Measurements from ENCODE around the gene ZFYVE28. TPM values are rescaled to one million over a fixed set of nuclear protein-coding genes. Genes with fewer than 3 reads are reported as not detected.

The ZFYVE28 gene
- total RNA-seq, 1 experiment from 2014 or later: 0.82 TPM

GRCh38 chr4:2331519-2332200, 86.8 kb downstream of the ZFYVE28 start:
- ChIA-PET POLR2A (no interaction called here), CTCF (no interaction called here)
- Mint-ChIP-seq H3K4me1 (ENCODE audit: low read depth, unreplicated experiment) (peaks cover 12% of the 10 kb centered on the region), H3K9me3 (ENCODE audit: unreplicated experiment) (peaks cover 10% of the 10 kb centered on the region), H3K4me3 (ENCODE audit: unreplicated experiment) (no peak overlapping the region), H3K27ac (ENCODE audit: unreplicated experiment) (no peak overlapping the region), H3K36me3 (ENCODE audit: insufficient read depth, unreplicated experiment) (no peaks in the 10 kb centered on the region), H3K27me3 (ENCODE audit: insufficient read depth, unreplicated experiment) (no peaks in the 10 kb centered on the region)
- TF ChIP-seq CTCF (IDR thresholded peaks at IDR 0.05; ENCODE audit: insufficient read depth in 1 of 2, low read depth in 1 of 2, low read length in 1 of 2, severe bottlenecking in 1 of 2, unreplicated experiment in 1 of 2): no peak
- no TSS peak for BruUV-seq (replicated peaks)
- Histone ChIP-seq H3K4me3 (ENCODE audit: low read depth, low read length) (no peak overlapping the region), H3K9me3 (peaks cover 5% of the 10 kb centered on the region; the same call in 1 of the 2 replicates), H3K27me3 (replicated peaks; ENCODE audit: control insufficient read depth, insufficient read depth, low read length) (no peaks in the 10 kb centered on the region), H3K4me1 (no peaks in the 10 kb centered on the region), H3K36me3 (ENCODE audit: control insufficient read depth, insufficient read depth, low read length) (no peaks in the 10 kb centered on the region)
- intact Hi-C loops (cut with micrococcal nuclease; ENCODE audit: unreplicated experiment): no loop called here
- DNase-seq: no peak

- ChIA-PET CTCF (no interaction called here), POLR2A (no interaction called here)
- H3K4me1 Mint-ChIP-seq (ENCODE audit: low read depth, unreplicated experiment): peaks cover 12% of the 10 kb centered on the region
- H3K27me3 Mint-ChIP-seq (ENCODE audit: insufficient read depth, unreplicated experiment): no peaks in the 10 kb centered on the region
- BruUV-seq (replicated peaks): no TSS peak
- peaks cover 10% of the 10 kb centered on the region for H3K9me3 Mint-ChIP-seq (ENCODE audit: unreplicated experiment)
- Histone ChIP-seq H3K9me3 (peaks cover 5% of the 10 kb centered on the region; the same call in 1 of the 2 replicates), H3K36me3 (ENCODE audit: control insufficient read depth, insufficient read depth, low read length) (no peaks in the 10 kb centered on the region), H3K27me3 (replicated peaks; ENCODE audit: control insufficient read depth, insufficient read depth, low read length) (no peaks in the 10 kb centered on the region), H3K4me1 (no peaks in the 10 kb centered on the region), H3K4me3 (ENCODE audit: low read depth, low read length) (no peak overlapping the region)
- no peaks in the 10 kb centered on the region for H3K36me3 Mint-ChIP-seq (ENCODE audit: insufficient read depth, unreplicated experiment)
- no peak overlapping the region for H3K4me3 Mint-ChIP-seq (ENCODE audit: unreplicated experiment)
- H3K27ac Mint-ChIP-seq (ENCODE audit: unreplicated experiment): no peak overlapping the region
- no peak for TF ChIP-seq CTCF (IDR thresholded peaks at IDR 0.05; ENCODE audit: insufficient read depth in 1 of 2, low read depth in 1 of 2, low read length in 1 of 2, severe bottlenecking in 1 of 2, unreplicated experiment in 1 of 2)
- no peak for DNase-seq
- intact Hi-C loops (cut with micrococcal nuclease; ENCODE audit: unreplicated experiment): no loop called here
These were observed 87.4 kb downstream of the ZFYVE28 start for GRCh38 chr4:2331043-2331420.

GRCh38 chr4:2330091-2331042, 88.1 kb downstream of the ZFYVE28 start:
- H3K27ac Mint-ChIP-seq (ENCODE audit: unreplicated experiment): no peak overlapping the region
- no peak for DNase-seq
- no peak for TF ChIP-seq CTCF (IDR thresholded peaks at IDR 0.05; ENCODE audit: insufficient read depth in 1 of 2, low read depth in 1 of 2, low read length in 1 of 2, severe bottlenecking in 1 of 2, unreplicated experiment in 1 of 2)
- intact Hi-C loops (cut with micrococcal nuclease; ENCODE audit: unreplicated experiment): no loop called here
- no peak overlapping the region for H3K4me3 Mint-ChIP-seq (ENCODE audit: unreplicated experiment)
- no peaks in the 10 kb centered on the region for H3K27me3 ChIP-seq (replicated peaks; ENCODE audit: control insufficient read depth, insufficient read depth, low read length)
- peaks cover 5% of the 10 kb centered on the region; the same call in 1 of the 2 replicates for H3K9me3 ChIP-seq
- ChIA-PET CTCF (no interaction called here), POLR2A (no interaction called here)
- H3K9me3 Mint-ChIP-seq (ENCODE audit: unreplicated experiment): peaks cover 10% of the 10 kb centered on the region
- H3K4me1 Mint-ChIP-seq (ENCODE audit: low read depth, unreplicated experiment): peaks cover 12% of the 10 kb centered on the region
- H3K4me3 ChIP-seq (ENCODE audit: low read depth, low read length): no peak overlapping the region
- no peaks in the 10 kb centered on the region for H3K36me3 ChIP-seq (ENCODE audit: control insufficient read depth, insufficient read depth, low read length)
- H3K36me3 Mint-ChIP-seq (ENCODE audit: insufficient read depth, unreplicated experiment): no peaks in the 10 kb centered on the region
- H3K27me3 Mint-ChIP-seq (ENCODE audit: insufficient read depth, unreplicated experiment): no peaks in the 10 kb centered on the region
- BruUV-seq (replicated peaks): no TSS peak
- no peaks in the 10 kb centered on the region for H3K4me1 ChIP-seq

All from Caco-2 (cell line).